Peyer's patch (tissue), 4 donors: ENCODE measurements around the gene FARP2.

Experiments
- CTCF ChIP-seq, 6 experiments: fragments of 450-650 bp in 4 of 6; fragments of 200-600 bp in 2 of 6; sonication (generic) in 1 of 6; IDR thresholded peaks; one replicate each; pipeline ENCODE4 v1.5.1; 2017 to 2019; ENCODE audit warnings: antibody characterized with exemption in 6 of 6, mild to moderate bottlenecking in 3 of 6, moderate library complexity in 1 of 6
- POLR2A ChIP-seq, 2 donors: fragments of 450-650 bp; IDR thresholded peaks; one replicate each; pipeline ENCODE4 v1.5.1; 2017; ENCODE audit warnings: antibody characterized with exemption in 2 of 2, mild to moderate bottlenecking in 2 of 2, moderate library complexity in 2 of 2

GRCh38 chr2:241483305-241483704 lies 127.2 kb downstream of the FARP2 start:
- no peak for TF ChIP-seq POLR2A (IDR thresholded peaks at IDR 0.05)
- TF ChIP-seq CTCF (IDR thresholded peaks at IDR 0.05), result no peak
